BLaER1 (cell line): ENCODE measurements around the gene CDKAL1.

Experiments
- H3K27ac ChIP-seq: shearing (Covaris generic); formaldehyde crosslinking; 2 replicates; pipeline ENCODE4 v1.8.1; 2022
- H3K27me3 ChIP-seq: shearing (Covaris generic); formaldehyde crosslinking; 2 replicates; pipeline ENCODE4 v1.8.1; 2022
- H3K36me3 ChIP-seq: shearing (Covaris generic); formaldehyde crosslinking; 2 replicates; pipeline ENCODE4 v1.8.1; 2022
- H3K4me1 ChIP-seq: shearing (Covaris generic); formaldehyde crosslinking; 2 replicates; pipeline ENCODE4 v1.8.1; 2022
- H3K4me2 ChIP-seq: shearing (Covaris generic); formaldehyde crosslinking; 2 replicates; pipeline ENCODE4 v1.8.1; 2022
- H3K4me3 ChIP-seq: shearing (Covaris generic); formaldehyde crosslinking; 2 replicates; pipeline ENCODE4 v1.8.1; 2022
- H3K9ac ChIP-seq: shearing (Covaris generic); formaldehyde crosslinking; 2 replicates; pipeline ENCODE4 v1.8.1; 2022
- H3K9me3 ChIP-seq: shearing (Covaris generic); formaldehyde crosslinking; 2 replicates; pipeline ENCODE4 v1.8.1; 2022
- H4K20me1 ChIP-seq: shearing (Covaris generic); formaldehyde crosslinking; 2 replicates; pipeline ENCODE4 v1.8.1; 2022
- Cebpa-rat ChIP-seq: shearing (Covaris generic); IDR thresholded peaks from 2 replicates; pipeline ENCODE4 v1.8.1; 2022

The CDKAL1 gene

DNA sequence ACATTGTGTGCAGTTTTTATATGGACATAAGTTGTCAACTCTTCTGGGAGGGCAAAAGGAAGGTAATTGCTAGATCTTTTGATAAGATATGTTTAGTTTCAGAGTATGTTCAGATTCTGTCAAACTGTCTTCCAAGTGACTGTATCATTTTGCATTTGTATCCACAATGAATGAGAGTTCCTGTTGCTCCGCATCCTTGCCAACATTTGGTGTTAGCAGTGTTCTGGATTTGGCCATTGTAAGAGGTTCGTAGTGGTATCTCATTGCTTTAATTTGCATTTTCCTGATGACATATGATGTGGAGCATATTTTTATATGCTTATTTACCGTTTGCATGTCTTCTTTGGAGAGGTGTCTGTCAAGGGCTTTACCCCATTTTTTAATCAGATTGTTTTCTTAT is 150.2 kb downstream of the CDKAL1 start:
- Histone ChIP-seq H3K4me1 (peaks cover 9% of the 10 kb centered on the region), H4K20me1 (no peaks in the 10 kb centered on the region), H3K4me2 (no peak overlapping the region), H3K27ac (no peak overlapping the region), H3K9ac (no peak overlapping the region), H3K9me3 (no peaks in the 10 kb centered on the region), H3K4me3 (no peak overlapping the region), H3K36me3 (no peaks in the 10 kb centered on the region), H3K27me3 (no peaks in the 10 kb centered on the region)
- no peak for TF ChIP-seq Cebpa-rat

DNA sequence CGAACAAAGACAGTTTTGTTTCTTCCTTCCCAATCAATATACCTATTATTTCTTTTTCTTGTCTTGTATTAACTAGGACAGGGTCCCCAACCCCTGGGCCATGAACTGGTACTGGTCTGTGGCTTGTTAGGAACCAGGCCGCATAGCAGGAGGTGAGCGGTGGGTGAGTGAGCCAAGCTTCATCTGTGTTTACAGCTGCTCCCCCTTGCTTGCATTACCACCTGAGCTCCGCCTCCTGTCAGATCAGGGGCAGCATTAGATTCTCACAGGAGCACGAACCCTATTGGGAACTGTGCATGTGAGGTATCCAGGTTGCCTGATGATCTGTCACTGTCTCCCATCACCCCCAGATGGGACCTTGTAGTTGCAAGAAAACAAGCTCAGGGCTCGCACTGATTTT is 151.9 kb downstream of the CDKAL1 start:
- Histone ChIP-seq H3K27ac (no peak overlapping the region), H3K4me3 (no peak overlapping the region), H4K20me1 (no peaks in the 10 kb centered on the region), H3K4me1 (peaks cover 10% of the 10 kb centered on the region), H3K9me3 (no peaks in the 10 kb centered on the region), H3K27me3 (no peaks in the 10 kb centered on the region), H3K36me3 (no peaks in the 10 kb centered on the region), H3K4me2 (no peak overlapping the region), H3K9ac (no peak overlapping the region)
- TF ChIP-seq Cebpa-rat = no peak

DNA sequence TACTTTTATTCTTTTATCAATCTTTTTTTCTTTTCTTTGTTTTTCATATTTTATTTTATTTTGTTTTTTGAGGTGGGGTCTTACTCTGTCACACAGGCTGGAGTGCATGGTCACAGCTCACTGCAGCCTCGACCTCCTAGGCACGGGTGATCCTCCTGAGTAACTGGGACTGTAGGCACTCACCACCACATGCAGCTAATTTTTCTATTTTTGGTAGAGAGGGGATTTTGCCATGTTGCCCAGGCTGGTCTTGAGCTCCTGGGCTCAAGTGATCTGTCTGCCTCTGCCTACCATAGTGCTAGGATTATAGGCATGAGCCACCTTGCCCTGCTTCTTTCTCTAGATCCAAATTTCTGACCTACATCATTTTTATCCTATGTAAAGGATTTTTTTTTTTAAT is 153.2 kb downstream of the CDKAL1 start:
- Histone ChIP-seq H3K9ac (no peak overlapping the region), H3K9me3 (no peaks in the 10 kb centered on the region), H3K4me2 (no peak overlapping the region), H3K27ac (no peak overlapping the region), H3K27me3 (no peaks in the 10 kb centered on the region), H4K20me1 (no peaks in the 10 kb centered on the region), H3K36me3 (no peaks in the 10 kb centered on the region), H3K4me1 (peaks cover 10% of the 10 kb centered on the region), H3K4me3 (no peak overlapping the region)
- no peak for TF ChIP-seq Cebpa-rat

DNA sequence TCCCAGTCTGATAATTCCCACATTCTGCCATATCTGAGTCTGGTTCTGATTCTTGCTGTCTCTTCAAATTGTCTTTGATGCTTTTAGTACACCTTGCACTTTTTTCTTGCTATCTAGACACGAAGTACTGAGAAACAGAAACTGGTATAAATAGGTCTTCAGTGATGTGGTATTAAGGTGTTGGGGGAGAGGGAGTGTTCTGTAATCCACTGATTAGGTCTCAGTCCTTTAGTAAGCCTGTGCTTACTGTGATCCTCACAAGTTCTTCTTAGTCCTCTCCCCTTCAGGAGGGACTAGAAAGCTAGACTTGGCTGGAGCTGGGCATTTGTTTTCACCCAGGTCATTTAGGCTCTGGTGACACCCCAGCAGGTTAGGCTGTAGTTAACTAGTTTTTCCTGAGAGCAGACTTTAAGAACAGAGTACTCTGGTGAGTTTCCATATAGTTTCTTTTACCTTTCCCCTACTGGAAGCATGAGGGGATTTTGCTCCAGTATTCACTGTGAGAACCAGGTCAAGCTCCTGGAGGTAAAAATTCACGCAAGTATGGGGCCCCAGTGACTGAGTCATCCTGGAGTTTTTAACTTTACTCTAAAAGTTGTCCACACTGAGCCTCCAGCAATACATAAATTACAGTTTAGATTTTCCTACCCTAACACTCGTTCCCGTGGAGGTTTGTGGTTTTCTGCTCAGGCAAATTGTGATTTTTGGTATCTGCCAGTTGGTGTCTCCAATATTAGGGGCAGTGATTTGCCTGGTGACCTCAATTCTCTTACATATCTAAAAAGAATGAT is 154.6 kb downstream of the CDKAL1 start:
- no peaks in the 10 kb centered on the region for H3K27me3 ChIP-seq
- H3K36me3 ChIP-seq = no peaks in the 10 kb centered on the region
- H3K9ac ChIP-seq = no peak overlapping the region
- H3K4me1 ChIP-seq = peaks cover 10% of the 10 kb centered on the region
- 0 out of 2 replicates have a peak overlapping the region, but pooled peaks have one; percentile 24 for H3K4me2 ChIP-seq
- no peak overlapping the region for H3K4me3 ChIP-seq
- H3K9me3 ChIP-seq = no peaks in the 10 kb centered on the region
- no peak for TF ChIP-seq Cebpa-rat
- H3K27ac ChIP-seq = no peak overlapping the region
- no peaks in the 10 kb centered on the region for H4K20me1 ChIP-seq

DNA sequence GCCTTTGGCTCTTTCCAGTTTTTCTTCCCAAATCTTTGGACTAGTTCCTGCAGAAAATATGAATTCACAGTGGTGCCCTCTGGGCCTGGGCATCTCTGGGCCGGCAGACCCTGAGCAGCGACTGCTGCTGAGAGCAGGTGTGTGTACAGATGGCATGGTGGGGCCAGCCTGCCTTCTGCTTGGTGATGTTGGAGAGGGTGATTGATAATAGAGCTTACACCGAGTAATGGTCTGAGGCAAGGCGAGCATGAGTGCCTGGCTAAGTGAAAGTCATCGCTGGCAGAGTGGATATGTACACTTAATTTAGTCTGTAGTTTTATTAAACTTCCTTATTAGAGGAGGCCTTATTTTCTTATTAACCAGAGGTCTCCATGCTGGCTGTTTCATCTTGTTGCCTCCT is 156.9 kb downstream of the CDKAL1 start:
- Histone ChIP-seq H3K27ac (no peak overlapping the region), H3K36me3 (no peaks in the 10 kb centered on the region), H3K27me3 (no peaks in the 10 kb centered on the region), H3K4me3 (no peak overlapping the region), H3K9me3 (no peaks in the 10 kb centered on the region), H3K9ac (no peak overlapping the region), H3K4me2 (no peak overlapping the region), H3K4me1 (peaks cover 10% of the 10 kb centered on the region), H4K20me1 (no peaks in the 10 kb centered on the region)
- TF ChIP-seq Cebpa-rat = no peak

DNA sequence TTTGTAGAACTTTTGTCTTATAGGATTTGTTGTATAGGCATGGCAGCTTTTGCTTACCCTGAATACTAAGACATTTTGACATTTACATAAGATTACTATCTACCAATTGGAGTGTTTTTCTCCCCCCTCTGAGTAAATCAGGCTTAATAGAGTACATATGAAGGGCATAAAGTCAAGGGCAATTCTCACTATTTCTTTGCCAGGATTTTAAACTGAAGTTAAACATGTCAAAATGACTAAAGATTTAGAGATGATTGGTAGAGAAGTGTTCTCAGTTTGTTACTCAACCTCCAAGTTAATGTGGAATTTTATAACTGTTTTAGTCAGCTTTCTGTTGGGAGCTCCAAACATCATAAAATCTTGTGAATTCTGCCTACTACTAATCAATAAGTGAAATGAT is 157.8 kb downstream of the CDKAL1 start:
- no peak overlapping the region for H3K4me2 ChIP-seq

DNA sequence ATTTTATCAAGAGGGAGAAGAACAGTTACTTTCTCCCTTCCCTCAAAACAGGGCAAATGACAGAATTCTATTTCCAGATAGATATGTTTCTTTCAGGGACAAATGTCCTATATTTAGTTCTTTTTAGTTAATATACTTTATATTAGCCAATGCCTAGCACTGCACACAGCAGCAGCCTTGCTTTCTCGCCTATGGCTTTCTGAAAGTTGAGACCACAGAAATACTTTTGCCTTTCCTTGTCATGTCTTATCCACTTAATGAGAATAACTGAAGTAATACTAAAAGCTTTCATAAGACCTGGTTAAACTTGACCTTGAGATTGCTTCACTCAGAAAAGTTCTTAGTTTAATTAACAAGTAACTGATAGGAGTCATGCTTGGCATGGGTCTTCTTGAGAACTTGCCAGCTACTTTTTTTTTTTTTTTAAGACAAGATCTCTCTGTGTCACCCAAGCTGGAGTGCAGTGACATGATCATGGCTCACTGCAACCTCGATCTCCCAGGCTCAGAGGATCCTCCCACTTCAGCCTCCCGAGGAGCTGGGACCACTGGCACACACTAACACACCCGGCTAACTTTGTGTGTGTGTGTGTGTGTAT is 159.3 kb downstream of the CDKAL1 start:
- Histone ChIP-seq H4K20me1 (no peaks in the 10 kb centered on the region), H3K4me2 (no peak overlapping the region), H3K9me3 (no peaks in the 10 kb centered on the region), H3K4me1 (peaks cover 9% of the 10 kb centered on the region), H3K36me3 (no peaks in the 10 kb centered on the region), H3K9ac (no peak overlapping the region), H3K27ac (no peak overlapping the region), H3K27me3 (no peaks in the 10 kb centered on the region), H3K4me3 (no peak overlapping the region)
- no peak for TF ChIP-seq Cebpa-rat

More for the DNA sequence above, 157.8 kb downstream of the CDKAL1 start:
- Histone ChIP-seq H3K9ac (no peak overlapping the region), H3K27me3 (no peaks in the 10 kb centered on the region), H3K9me3 (no peaks in the 10 kb centered on the region), H3K4me1 (peaks cover 10% of the 10 kb centered on the region), H4K20me1 (no peaks in the 10 kb centered on the region), H3K27ac (no peak overlapping the region), H3K4me3 (no peak overlapping the region), H3K36me3 (no peaks in the 10 kb centered on the region)
- TF ChIP-seq Cebpa-rat = no peak

DNA sequence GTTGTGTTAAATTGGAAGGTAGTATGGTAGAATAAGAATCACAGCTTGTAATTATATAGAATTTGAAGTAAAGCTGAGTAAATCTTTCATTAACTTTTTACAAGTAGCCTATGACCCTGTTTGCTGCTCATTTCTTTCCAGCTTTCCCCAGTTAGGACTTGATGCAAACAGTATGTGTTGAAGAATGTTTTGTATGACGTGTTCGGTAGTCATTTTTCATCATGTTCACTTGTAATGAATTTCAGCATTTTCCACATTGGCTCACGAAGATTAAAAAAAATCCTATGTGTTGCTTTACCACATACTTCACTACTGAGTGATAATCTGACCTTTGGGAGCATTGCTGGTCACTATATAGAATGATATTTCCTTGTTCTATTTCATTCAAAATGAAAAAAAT is 162.4 kb downstream of the CDKAL1 start:
- Histone ChIP-seq H3K4me1 (no peaks in the 10 kb centered on the region), H3K27ac (no peak overlapping the region), H3K9ac (no peak overlapping the region), H3K27me3 (no peaks in the 10 kb centered on the region), H4K20me1 (no peaks in the 10 kb centered on the region), H3K4me3 (no peak overlapping the region), H3K36me3 (no peaks in the 10 kb centered on the region), H3K9me3 (no peaks in the 10 kb centered on the region), H3K4me2 (no peak overlapping the region)
- TF ChIP-seq Cebpa-rat = no peak

DNA sequence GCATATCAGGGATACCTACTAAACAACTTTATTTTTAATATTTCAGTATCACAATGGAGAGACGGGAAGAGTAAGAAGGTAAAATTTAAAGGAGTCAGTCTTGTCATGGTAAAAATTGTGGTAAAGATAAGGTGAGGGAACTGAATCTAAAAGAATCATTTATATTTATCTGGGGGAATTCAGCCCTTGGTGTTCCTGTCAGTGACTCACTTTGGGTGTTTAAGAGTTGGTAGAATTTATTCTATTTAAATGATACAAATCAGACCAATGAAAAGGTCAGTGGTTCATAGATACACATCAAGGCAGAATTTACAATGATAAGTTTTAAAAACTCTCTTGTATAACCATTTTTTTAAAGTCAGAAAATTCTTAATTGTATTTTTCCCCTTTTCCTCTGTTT is 164.4 kb downstream of the CDKAL1 start:
- H3K9ac ChIP-seq = no peak overlapping the region
- H4K20me1 ChIP-seq = 0 out of 2 replicates have a peak, but pooled peaks cover 9% of the 10 kb centered on the region
- H3K27me3 ChIP-seq = no peaks in the 10 kb centered on the region
- TF ChIP-seq Cebpa-rat = no peak
- no peak overlapping the region for H3K27ac ChIP-seq
- H3K9me3 ChIP-seq = no peaks in the 10 kb centered on the region
- H3K36me3 ChIP-seq = no peaks in the 10 kb centered on the region
- no peaks in the 10 kb centered on the region for H3K4me1 ChIP-seq
- no peak overlapping the region for H3K4me2 ChIP-seq
- no peak overlapping the region for H3K4me3 ChIP-seq

DNA sequence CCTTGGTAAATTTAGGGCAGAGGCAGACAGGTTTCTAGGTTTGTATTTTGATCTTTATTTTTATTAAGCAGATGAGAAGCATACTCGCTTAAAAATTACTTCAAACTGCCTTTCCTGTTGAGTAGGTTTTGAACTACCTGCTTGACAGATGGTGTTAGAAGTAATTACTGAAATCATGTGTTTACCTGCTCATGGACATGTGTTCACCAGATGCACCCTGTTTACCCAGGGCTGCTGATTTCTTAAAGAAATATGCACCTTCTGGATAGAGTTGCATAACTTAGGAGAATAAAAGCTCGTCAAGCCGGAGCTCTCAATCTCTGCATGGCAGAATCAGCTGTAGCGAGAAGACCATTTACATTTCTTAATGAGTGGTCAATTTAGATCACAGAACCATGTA is 165.1 kb downstream of the CDKAL1 start:
- Histone ChIP-seq H3K27ac (no peak overlapping the region), H3K36me3 (no peaks in the 10 kb centered on the region), H4K20me1 (0 out of 2 replicates have a peak, but pooled peaks cover 9% of the 10 kb centered on the region), H3K4me2 (no peak overlapping the region), H3K4me3 (no peak overlapping the region), H3K9ac (no peak overlapping the region), H3K4me1 (no peaks in the 10 kb centered on the region), H3K9me3 (no peaks in the 10 kb centered on the region), H3K27me3 (no peaks in the 10 kb centered on the region)
- TF ChIP-seq Cebpa-rat = no peak
